AG04449 (cell line): ENCODE measurements around the gene KCNN3.

ENCODE experiments used
- CTCF ChIA-PET: fragments of 350-600 bp; formaldehyde crosslinking; extraction: SDS; loops from one replicate; lab custom pipeline; 2021; ENCODE audit warnings: antibody characterized with exemption; lab: Yijun Ruan, JAX
- POLR2A ChIA-PET: fragments of 400-600, 350-600 bp; formaldehyde crosslinking; extraction: SDS; loops from one replicate; lab custom pipeline; 2020; ENCODE audit warnings: antibody characterized with exemption, inconsistent platforms; lab: Yijun Ruan, JAX
- DNase-seq: peaks from one replicate; pipeline ENCODE4 v3.0.0-alpha.2; 2010; ENCODE audit warnings: low read depth, low spot score
- H3K4me3 ChIP-seq: 2 replicates; pipeline ENCODE4 v1.5.1; 2011; ENCODE audit warnings: low read depth, mild to moderate bottlenecking, control low read depth, low read length
- CTCF ChIP-seq: IDR thresholded peaks from one replicate; pipeline ENCODE4 v1.5.1; 2011; ENCODE audit warnings: mild to moderate bottlenecking, moderate library complexity, low read length, control low read depth, inconsistent platforms; ENCODE audit not compliant: insufficient read depth; ENCODE audit errors: missing control alignments

Gene KCNN3

GRCh38 chr1:154726443-154726842, 143.6 kb downstream of the KCNN3 start:
- TF ChIP-seq CTCF, result no peak
- POLR2A ChIA-PET, result no interaction called here
- no peak overlapping the region for H3K4me3 ChIP-seq
- CTCF ChIA-PET, result no interaction called here
- DNase-seq, result no peak

- CTCF ChIA-PET, result no interaction called here
Measured at GRCh38 chr1:154725865-154726264, 144.2 kb downstream of the KCNN3 start.

GRCh38 chr1:154720328-154721297, 149.5 kb downstream of the KCNN3 start:
- H3K4me3 ChIP-seq, result no peak overlapping the region
- CTCF ChIA-PET, result interaction anchor here (1.2 kb wide), 1 partner anchor 10 kb away, joined by 3 read pairs; no protein-coding TSS in a partner anchor
- POLR2A ChIA-PET, result no interaction called here
- no peak for DNase-seq
- TF ChIP-seq CTCF, result no peak

More at GRCh38 chr1:154725865-154726264, 144.2 kb downstream of the KCNN3 start:
- H3K4me3 ChIP-seq, result no peak overlapping the region
- no peak for TF ChIP-seq CTCF
- POLR2A ChIA-PET, result no interaction called here
- DNase-seq, result no peak

GRCh38 chr1:154719586-154720327, 150.3 kb downstream of the KCNN3 start:
- H3K4me3 ChIP-seq, result no peak overlapping the region
- TF ChIP-seq CTCF, result no peak
- no peak for DNase-seq
- CTCF ChIA-PET, result interaction anchor here (1.2 kb wide), 1 partner anchor 11 kb away, joined by 3 read pairs; no protein-coding TSS in a partner anchor
- POLR2A ChIA-PET, result no interaction called here

- no peak for TF ChIP-seq CTCF
- CTCF ChIA-PET, result no interaction called here
- POLR2A ChIA-PET, result no interaction called here
Measured at GRCh38 chr1:154718566-154718965, 151.5 kb downstream of the KCNN3 start.

GRCh38 chr1:154717528-154717924, 152.6 kb downstream of the KCNN3 start:
- POLR2A ChIA-PET, result no interaction called here
- CTCF ChIA-PET, result interaction anchor here (1.2 kb wide), 1 partner anchor 161 kb away, joined by 4 read pairs; no protein-coding TSS in a partner anchor
- no peak for DNase-seq
- TF ChIP-seq CTCF, result no peak
- H3K4me3 ChIP-seq, result no peak overlapping the region

More at GRCh38 chr1:154718566-154718965, 151.5 kb downstream of the KCNN3 start:
- H3K4me3 ChIP-seq, result no peak overlapping the region
- DNase-seq, result no peak
